Right atrium auricular region (tissue), 2 donors: ENCODE measurements around the gene PLXDC2. TPM values are rescaled to one million over a fixed set of nuclear protein-coding genes. Genes with fewer than 3 reads are reported as not detected.

ENCODE experiments used
- DNase-seq: peaks from one replicate; pipeline ENCODE4 v3.0.0-alpha.2; 2019; ENCODE audit warnings: low spot score
- H3K27ac ChIP-seq, 2 donors: fragments of 200-600 bp; sonication (generic); 1 replicate in 1 of 2; 2 replicates in 1 of 2; pipeline ENCODE4 v1.5.1; 2016 to 2019
- H3K27me3 ChIP-seq, 2 donors: fragments of 200-600 bp; sonication (generic); one replicate each; pipeline versions ENCODE4 v1.5.1 to v1.6.0; 2017 to 2019
- H3K36me3 ChIP-seq: fragments of 200-600 bp; sonication (generic); one replicate; pipeline ENCODE4 v1.5.1; 2016
- H3K4me1 ChIP-seq, 2 donors: fragments of 200-600 bp; sonication (generic); one replicate each; pipeline versions ENCODE4 v1.5.1 to v1.6.0; 2017 to 2019
- H3K4me3 ChIP-seq, 2 donors: fragments of 200-600 bp; sonication (generic); 1 replicate in 1 of 2; 2 replicates in 1 of 2; pipeline ENCODE4 v1.5.1; 2017 to 2019; ENCODE audit warnings: mild to moderate bottlenecking in 1 of 2, moderate library complexity in 1 of 2
- H3K9me3 ChIP-seq, 2 donors: fragments of 200-600 bp; sonication (generic); one replicate each; pipeline ENCODE4 v1.5.1; 2019
- total RNA-seq, 2 donors: library from RNA; depleted of rRNA; stranded (reverse); fragments of >200 nt; gene quantifications; one replicate each; pipeline ENCODE4 v1.1.0, GENCODE V29; 2016
- TF ChIP-seq, protein P1 (sequence below), 2 donors: fragments of 200-600 bp; sonication (generic); IDR thresholded peaks; one replicate each; pipeline ENCODE4 v1.5.1; 2019; ENCODE audit warnings: antibody characterized with exemption in 2 of 2

PLXDC2 gene
- total RNA-seq, 2 donors from 2014 or later, result 24.0 to 43.6 TPM

DNA sequence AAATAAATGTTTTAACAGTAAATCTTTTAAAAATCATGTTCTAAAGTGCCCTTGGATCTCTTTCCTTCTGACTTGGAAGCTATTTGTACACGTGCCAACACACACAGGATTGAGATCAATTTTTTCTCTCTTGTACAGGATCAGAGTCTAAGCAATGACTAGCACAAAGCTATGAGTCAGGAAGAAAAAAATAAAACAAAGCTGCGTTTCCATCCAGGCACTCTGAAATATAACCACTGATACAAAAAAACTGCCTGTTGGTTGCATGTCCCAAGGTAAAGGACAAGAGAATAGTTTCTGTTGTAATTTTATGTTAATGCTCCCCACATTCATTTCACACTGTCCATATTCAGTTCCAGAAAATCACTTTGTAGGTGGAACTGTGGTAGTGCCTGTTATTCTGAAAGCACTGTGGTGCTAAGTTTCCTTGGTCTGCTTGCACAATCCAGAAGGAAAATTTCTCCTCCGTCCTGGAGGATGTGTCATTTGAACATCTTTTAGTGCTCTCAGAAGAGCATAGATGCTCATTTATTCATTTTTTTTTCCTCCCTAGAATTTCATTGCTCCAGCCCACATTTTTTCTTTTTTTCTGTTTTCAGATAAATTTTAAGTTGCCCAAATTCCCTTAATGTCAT lies 113.4 kb downstream of the PLXDC2 start:
- peaks cover 0 to 39% of the 10 kb centered on the region in 2 donors for H3K4me1 ChIP-seq
- no peak for DNase-seq
- TF ChIP-seq, protein P1, sequence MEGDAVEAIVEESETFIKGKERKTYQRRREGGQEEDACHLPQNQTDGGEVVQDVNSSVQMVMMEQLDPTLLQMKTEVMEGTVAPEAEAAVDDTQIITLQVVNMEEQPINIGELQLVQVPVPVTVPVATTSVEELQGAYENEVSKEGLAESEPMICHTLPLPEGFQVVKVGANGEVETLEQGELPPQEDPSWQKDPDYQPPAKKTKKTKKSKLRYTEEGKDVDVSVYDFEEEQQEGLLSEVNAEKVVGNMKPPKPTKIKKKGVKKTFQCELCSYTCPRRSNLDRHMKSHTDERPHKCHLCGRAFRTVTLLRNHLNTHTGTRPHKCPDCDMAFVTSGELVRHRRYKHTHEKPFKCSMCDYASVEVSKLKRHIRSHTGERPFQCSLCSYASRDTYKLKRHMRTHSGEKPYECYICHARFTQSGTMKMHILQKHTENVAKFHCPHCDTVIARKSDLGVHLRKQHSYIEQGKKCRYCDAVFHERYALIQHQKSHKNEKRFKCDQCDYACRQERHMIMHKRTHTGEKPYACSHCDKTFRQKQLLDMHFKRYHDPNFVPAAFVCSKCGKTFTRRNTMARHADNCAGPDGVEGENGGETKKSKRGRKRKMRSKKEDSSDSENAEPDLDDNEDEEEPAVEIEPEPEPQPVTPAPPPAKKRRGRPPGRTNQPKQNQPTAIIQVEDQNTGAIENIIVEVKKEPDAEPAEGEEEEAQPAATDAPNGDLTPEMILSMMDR (IDR thresholded peaks at IDR 0.05), result no peak
- no peaks in the 10 kb centered on the region for H3K36me3 ChIP-seq
- H3K27me3 ChIP-seq, result no peaks in the 10 kb centered on the region
- H3K9me3 ChIP-seq, result no peaks in the 10 kb centered on the region
- H3K4me3 ChIP-seq, result no peak overlapping the region
- H3K27ac ChIP-seq, result peak overlapping the region; percentile 32

DNA sequence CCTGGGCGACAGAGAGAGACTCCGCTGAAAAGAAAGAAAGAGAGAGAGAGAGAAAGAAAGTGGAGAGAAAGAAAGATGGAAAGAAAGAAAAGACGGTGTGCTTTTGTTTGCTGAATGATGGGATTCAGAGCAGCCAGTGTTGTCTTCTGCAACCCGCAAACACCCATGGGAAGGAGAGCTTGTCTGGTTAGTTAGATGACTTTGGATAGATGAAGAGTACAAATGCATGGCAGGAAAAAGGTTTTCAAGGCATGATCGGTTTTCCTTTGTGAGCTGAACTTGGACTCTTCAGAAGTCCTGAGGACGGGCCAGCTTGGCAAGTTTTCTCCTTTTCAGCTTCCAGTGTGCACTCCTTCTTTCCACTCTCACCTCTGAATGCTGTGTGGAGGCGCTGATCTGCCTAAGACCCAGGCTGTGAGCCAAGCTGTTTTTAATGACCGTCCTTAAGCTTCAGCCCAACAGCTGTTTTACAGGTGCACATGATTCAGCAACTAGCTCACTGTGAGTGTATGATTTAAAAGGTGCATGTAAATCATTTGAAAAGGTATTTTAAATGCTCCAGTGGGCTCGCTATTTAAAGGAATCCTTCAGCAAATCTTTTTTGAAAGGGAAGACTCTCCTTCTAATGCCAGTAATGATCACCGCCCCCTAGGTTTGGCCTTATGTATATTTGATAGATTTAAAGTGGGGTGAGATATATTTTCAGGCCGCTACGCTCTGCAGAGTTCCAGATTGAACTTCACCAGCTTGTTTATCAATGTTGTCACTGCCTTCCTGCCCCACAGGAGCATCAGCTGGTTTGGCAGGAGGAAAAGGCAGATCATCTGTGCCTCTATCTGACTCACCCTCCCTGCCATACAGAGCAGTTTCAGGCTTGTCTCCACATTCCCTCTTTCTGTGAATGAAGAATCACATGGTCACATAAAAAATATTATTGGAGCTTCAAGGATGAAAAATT lies 115.0 kb downstream of the PLXDC2 start:
- Histone ChIP-seq H3K4me1 (peaks cover 0 to 39% of the 10 kb centered on the region in 2 donors), H3K36me3 (no peaks in the 10 kb centered on the region), H3K9me3 (no peaks in the 10 kb centered on the region), H3K27ac (peak overlapping the region; percentile 53 to 67), H3K27me3 (no peaks in the 10 kb centered on the region), H3K4me3 (no peak overlapping the region)
- TF ChIP-seq, protein P1 (IDR thresholded peaks at IDR 0.05), result no peak
- DNase-seq, result no peak

DNA sequence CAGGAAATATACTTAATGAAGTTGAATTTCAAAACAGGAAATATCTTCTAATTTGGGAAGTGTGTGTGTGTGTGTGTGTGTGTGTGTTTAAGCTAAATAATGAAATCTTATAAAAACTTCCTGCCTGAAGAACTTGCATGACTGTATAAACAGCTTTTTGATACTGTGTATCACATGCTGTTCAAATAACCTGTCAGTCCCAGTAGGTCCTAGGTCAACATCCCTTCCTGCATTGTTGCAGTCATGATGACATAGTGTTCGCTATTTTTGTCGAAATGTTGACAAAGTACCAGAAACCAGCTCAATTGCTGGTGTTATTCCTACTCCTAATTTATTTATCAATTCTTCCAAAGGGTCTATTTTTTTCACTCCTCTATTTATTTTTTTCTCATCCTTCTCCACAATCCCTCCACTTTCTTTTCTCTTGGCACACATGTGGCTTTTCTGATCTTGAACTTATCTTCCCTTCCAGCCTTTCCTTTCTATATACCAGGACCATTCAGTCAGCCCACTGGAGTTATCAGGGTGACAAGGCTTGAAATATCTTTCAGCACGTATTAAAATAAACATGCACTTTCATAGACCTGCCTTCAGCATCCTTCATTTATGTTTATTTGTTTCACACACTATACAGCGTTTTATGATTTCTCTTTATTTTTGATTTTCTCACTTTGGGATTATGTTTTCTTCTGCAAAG lies 115.8 kb downstream of the PLXDC2 start:
- Histone ChIP-seq H3K4me1 (peaks cover 0 to 39% of the 10 kb centered on the region in 2 donors), H3K27ac (peak overlapping the region; percentile 53 to 67), H3K4me3 (no peak overlapping the region), H3K36me3 (no peaks in the 10 kb centered on the region), H3K27me3 (no peaks in the 10 kb centered on the region), H3K9me3 (no peaks in the 10 kb centered on the region)
- TF ChIP-seq, protein P1 (IDR thresholded peaks at IDR 0.05), result no peak
- no peak for DNase-seq

DNA sequence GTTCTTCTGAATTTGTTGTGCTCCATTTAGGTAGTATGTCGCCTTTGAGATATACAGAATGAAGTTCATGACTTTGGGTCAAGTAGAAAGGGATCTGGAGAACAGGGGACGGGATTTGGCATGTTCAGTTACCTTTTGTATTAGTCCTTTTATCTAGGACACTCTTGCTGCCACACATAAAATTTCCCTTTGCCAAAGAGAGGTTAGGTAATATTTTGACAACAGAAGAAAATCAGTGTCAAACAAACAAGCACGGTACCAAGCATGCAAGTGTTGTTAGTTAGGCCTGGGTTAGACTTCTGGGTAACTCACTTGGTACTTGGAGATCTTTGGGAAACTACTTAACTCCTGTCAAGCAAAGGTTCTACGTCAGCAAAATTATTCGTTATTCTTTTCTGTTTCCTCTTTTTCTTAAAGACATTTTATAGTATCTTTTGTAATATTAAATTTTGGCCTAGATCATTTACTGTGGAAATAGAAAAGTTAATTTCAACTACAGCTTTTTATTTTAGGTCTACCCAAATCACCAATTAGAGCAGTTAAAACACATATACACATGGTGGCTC lies 116.7 kb downstream of the PLXDC2 start:
- TF ChIP-seq, protein P1 (IDR thresholded peaks at IDR 0.05), result no peak
- H3K4me3 ChIP-seq, result no peak overlapping the region
- H3K4me1 ChIP-seq, result peaks cover 0 to 39% of the 10 kb centered on the region in 2 donors
- H3K27me3 ChIP-seq, result no peaks in the 10 kb centered on the region
- no peaks in the 10 kb centered on the region for H3K9me3 ChIP-seq
- no peak for DNase-seq
- no peaks in the 10 kb centered on the region for H3K36me3 ChIP-seq
- no peak overlapping the region for H3K27ac ChIP-seq

DNA sequence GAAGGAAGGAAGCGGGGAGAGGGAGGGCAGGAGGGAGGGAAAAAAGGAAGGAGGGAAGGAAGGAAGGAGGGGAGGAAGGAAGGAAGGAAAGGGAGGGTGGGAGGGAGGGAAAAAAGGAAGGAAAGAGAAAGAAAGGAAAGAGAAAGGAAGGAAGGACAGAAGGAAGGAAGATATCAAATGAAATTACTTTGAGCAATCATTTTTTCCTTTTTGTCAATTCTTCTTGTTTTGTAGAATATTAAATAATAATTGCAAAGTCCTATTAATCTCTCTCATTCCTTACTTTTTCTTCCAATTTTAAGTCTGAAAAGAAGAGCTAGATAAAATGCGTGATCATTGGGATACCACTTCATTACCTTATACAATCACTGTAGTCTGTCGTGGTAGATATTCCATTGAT lies 117.5 kb downstream of the PLXDC2 start:
- H3K4me3 ChIP-seq, result no peak overlapping the region
- DNase-seq, result no peak
- peaks cover 0 to 39% of the 10 kb centered on the region in 2 donors for H3K4me1 ChIP-seq
- TF ChIP-seq, protein P1 (IDR thresholded peaks at IDR 0.05), result no peak
- no peak overlapping the region for H3K27ac ChIP-seq
- no peaks in the 10 kb centered on the region for H3K9me3 ChIP-seq
- no peaks in the 10 kb centered on the region for H3K27me3 ChIP-seq
- H3K36me3 ChIP-seq, result no peaks in the 10 kb centered on the region
